ENCODE results near the gene WSCD1. TPM values are rescaled to one million over a fixed set of nuclear protein-coding genes. Genes with fewer than 3 reads are reported as not detected.

Gene WSCD1
- polyA plus RNA-seq, 1 donor (not counting 4 experiments of a cell fraction or from before 2014, with no cell fraction given), result not detected

DNA sequence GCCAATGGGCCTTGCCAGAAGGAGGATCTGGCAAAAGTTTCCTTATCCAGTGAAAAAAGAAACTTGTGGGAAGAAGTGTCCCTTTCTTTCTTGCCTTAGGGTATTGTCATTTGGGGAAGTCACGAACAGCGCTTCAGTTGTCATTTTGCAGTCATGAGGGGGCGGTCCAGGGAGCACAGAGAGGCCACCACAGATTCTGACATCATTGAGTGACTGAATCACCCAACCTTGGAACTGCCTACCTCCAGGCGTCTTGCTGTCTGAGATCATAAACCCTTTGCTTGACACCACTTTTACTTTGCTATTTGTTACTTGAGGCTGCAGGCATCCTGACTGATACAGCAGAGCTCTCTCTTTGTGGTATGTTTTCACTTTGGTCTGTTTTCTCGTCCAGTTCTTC lies 3.1 kb upstream of the WSCD1 start:
- H3K27ac ChIP-seq (ENCODE audit: control insufficient read depth, insufficient read depth, low read length), result no peak overlapping the region
- dilution Hi-C loops (cut with MboI; ENCODE audit: extremely low pct_ligation_motif_present, low sequenced_read_pairs), result no loop called here
- no peak for FAIRE-seq

DNA sequence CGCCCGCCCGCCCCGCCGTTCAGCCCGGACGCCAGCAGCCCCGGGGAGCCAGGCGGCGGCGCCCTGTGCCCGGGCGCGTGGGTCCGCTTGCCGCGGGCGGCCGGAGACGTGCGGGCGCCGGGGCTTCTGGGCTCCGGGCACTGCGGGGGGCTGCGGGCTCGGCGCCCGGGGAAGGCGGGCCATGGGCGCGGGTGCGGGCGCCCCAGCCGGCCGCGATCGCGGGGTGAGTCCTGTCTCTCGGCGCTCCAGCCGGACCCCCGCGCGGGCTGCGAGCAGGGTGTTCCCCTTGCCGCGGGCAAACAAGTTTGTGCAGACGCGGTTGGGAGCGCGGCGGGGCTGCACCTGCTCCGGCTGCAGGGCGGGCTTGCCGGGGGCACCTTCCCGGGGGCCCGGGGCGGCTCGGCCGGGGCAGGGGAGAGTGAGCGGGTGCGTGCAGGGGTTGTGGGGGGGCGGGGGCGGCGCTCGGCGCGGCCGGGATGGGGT lies 292 bp downstream of the WSCD1 start:
- no peaks in the 10 kb centered on the region for H3K4me1 ChIP-seq (ENCODE audit: control insufficient read depth, extremely low read depth, insufficient read depth, low read length)
- H3K9ac ChIP-seq (ENCODE audit: control insufficient read depth, extremely low read depth, insufficient read depth, low read length), result no peak overlapping the region
- no peak overlapping the region for H3K4me2 ChIP-seq (ENCODE audit: control insufficient read depth, extremely low read depth, insufficient read depth, low read depth, low read length)
- no peaks in the 10 kb centered on the region for H4K20me1 ChIP-seq (ENCODE audit: control insufficient read depth, extremely low read depth, insufficient read depth, low read length)
- DNase-seq (ENCODE audit: low read depth, low spot score) (no peak), FAIRE-seq (no peak)
- no peaks in the 10 kb centered on the region for H3K9me1 ChIP-seq (ENCODE audit: control insufficient read depth, extremely low read depth, insufficient read depth, low read length)
- no peak overlapping the region for H3K27ac ChIP-seq (ENCODE audit: control insufficient read depth, insufficient read depth, low read length)
- no peaks in the 10 kb centered on the region for H3K9me3 ChIP-seq (ENCODE audit: control insufficient read depth, low read depth, low read length)
- dilution Hi-C loops (cut with MboI; ENCODE audit: extremely low pct_ligation_motif_present, low sequenced_read_pairs), result no loop called here
- H3K36me3 ChIP-seq (ENCODE audit: control insufficient read depth in 2 of 2, extremely low read depth in 1 of 2, insufficient read depth in 2 of 2, low read length in 2 of 2), result no peaks in the 10 kb centered on the region
- no peak overlapping the region for H3K4me3 ChIP-seq (ENCODE audit: control insufficient read depth in 2 of 3, extremely low read depth in 1 of 3, insufficient read depth in 2 of 3, low read depth in 1 of 3, low read length in 3 of 3)
- H2AFZ ChIP-seq (ENCODE audit: control insufficient read depth, low read length), result no peak overlapping the region
- TF ChIP-seq, protein P1, sequence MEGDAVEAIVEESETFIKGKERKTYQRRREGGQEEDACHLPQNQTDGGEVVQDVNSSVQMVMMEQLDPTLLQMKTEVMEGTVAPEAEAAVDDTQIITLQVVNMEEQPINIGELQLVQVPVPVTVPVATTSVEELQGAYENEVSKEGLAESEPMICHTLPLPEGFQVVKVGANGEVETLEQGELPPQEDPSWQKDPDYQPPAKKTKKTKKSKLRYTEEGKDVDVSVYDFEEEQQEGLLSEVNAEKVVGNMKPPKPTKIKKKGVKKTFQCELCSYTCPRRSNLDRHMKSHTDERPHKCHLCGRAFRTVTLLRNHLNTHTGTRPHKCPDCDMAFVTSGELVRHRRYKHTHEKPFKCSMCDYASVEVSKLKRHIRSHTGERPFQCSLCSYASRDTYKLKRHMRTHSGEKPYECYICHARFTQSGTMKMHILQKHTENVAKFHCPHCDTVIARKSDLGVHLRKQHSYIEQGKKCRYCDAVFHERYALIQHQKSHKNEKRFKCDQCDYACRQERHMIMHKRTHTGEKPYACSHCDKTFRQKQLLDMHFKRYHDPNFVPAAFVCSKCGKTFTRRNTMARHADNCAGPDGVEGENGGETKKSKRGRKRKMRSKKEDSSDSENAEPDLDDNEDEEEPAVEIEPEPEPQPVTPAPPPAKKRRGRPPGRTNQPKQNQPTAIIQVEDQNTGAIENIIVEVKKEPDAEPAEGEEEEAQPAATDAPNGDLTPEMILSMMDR (optimal IDR thresholded peaks at IDR 0.05 in 1 of 3, IDR thresholded peaks at IDR 0.05 in 1 of 3, conservative IDR thresholded peaks at IDR 0.05 in 1 of 3; ENCODE audit: extremely low read depth in 1 of 3, insufficient read depth in 2 of 3, low read length in 3 of 3), result no peak
- TF ChIP-seq EZH2 (IDR thresholded peaks at IDR 0.05; ENCODE audit: low read length), result no peak
- H3K27me3 ChIP-seq (ENCODE audit: control insufficient read depth, extremely low read depth, insufficient read depth, low read length), result peaks cover 46% of the 10 kb centered on the region
- H3K79me2 ChIP-seq (ENCODE audit: control insufficient read depth, insufficient read depth, low read length), result no peaks in the 10 kb centered on the region

More for the DNA sequence above, 3.1 kb upstream of the WSCD1 start:
- Histone ChIP-seq H3K9ac (ENCODE audit: control insufficient read depth, extremely low read depth, insufficient read depth, low read length) (no peak overlapping the region), H4K20me1 (ENCODE audit: control insufficient read depth, extremely low read depth, insufficient read depth, low read length) (no peaks in the 10 kb centered on the region), H3K36me3 (ENCODE audit: control insufficient read depth in 2 of 2, extremely low read depth in 1 of 2, insufficient read depth in 2 of 2, low read length in 2 of 2) (no peaks in the 10 kb centered on the region), H3K9me3 (ENCODE audit: control insufficient read depth, low read depth, low read length) (no peaks in the 10 kb centered on the region), H3K9me1 (ENCODE audit: control insufficient read depth, extremely low read depth, insufficient read depth, low read length) (no peaks in the 10 kb centered on the region), H3K4me3 (ENCODE audit: control insufficient read depth in 2 of 3, extremely low read depth in 1 of 3, insufficient read depth in 2 of 3, low read depth in 1 of 3, low read length in 3 of 3) (no peak overlapping the region), H3K79me2 (ENCODE audit: control insufficient read depth, insufficient read depth, low read length) (no peaks in the 10 kb centered on the region), H3K4me1 (ENCODE audit: control insufficient read depth, extremely low read depth, insufficient read depth, low read length) (no peaks in the 10 kb centered on the region), H3K4me2 (ENCODE audit: control insufficient read depth, extremely low read depth, insufficient read depth, low read depth, low read length) (no peak overlapping the region), H3K27me3 (ENCODE audit: control insufficient read depth, extremely low read depth, insufficient read depth, low read length) (peaks cover 45% of the 10 kb centered on the region), H2AFZ (ENCODE audit: control insufficient read depth, low read length) (no peak overlapping the region)
- DNase-seq (ENCODE audit: low read depth, low spot score), result no peak
- no peak for TF ChIP-seq EZH2 (IDR thresholded peaks at IDR 0.05; ENCODE audit: low read length)
- TF ChIP-seq, protein P1 (optimal IDR thresholded peaks at IDR 0.05 in 1 of 3, IDR thresholded peaks at IDR 0.05 in 1 of 3, conservative IDR thresholded peaks at IDR 0.05 in 1 of 3; ENCODE audit: extremely low read depth in 1 of 3, insufficient read depth in 2 of 3, low read length in 3 of 3), result no peak
